ENCODE measurements around the gene AURKA.

DNA sequence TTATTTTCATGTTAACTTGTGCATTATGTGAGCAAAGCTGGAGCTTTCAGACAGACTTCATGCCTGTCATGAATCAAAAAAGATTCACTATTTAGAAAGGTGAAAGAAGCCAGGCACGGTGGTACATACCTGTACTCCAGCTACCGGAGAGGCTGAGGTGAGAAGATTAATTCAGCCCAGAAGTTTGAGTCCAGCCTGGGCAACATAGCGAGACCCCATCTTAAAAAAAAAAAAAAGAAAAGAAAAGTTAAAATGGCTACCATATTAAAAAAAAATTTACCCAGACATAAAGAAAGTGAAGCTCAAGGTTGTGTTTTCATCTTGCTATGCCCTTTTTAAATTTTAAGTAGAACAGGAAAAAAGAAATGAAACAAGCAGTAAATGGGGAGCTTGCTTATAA, 20.9 kb upstream of the AURKA start:
- TF ChIP-seq, protein P1, sequence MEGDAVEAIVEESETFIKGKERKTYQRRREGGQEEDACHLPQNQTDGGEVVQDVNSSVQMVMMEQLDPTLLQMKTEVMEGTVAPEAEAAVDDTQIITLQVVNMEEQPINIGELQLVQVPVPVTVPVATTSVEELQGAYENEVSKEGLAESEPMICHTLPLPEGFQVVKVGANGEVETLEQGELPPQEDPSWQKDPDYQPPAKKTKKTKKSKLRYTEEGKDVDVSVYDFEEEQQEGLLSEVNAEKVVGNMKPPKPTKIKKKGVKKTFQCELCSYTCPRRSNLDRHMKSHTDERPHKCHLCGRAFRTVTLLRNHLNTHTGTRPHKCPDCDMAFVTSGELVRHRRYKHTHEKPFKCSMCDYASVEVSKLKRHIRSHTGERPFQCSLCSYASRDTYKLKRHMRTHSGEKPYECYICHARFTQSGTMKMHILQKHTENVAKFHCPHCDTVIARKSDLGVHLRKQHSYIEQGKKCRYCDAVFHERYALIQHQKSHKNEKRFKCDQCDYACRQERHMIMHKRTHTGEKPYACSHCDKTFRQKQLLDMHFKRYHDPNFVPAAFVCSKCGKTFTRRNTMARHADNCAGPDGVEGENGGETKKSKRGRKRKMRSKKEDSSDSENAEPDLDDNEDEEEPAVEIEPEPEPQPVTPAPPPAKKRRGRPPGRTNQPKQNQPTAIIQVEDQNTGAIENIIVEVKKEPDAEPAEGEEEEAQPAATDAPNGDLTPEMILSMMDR (IDR thresholded peaks at IDR 0.05; ENCODE audit: low read length): no peak
- no peak for TF ChIP-seq EZH2 (IDR thresholded peaks at IDR 0.05; ENCODE audit: borderline replicate concordance, low read length)

Measured in OCI-LY1 (cell line).